ENCODE measurements around the gene ILDR1.
"Not testable (repeated sequence)": the region's sequence is repeated elsewhere in the genome, so short reads cannot be mapped to it uniquely, and the experiment has no call there.

The ILDR1 gene

GRCh38 chr3:121942116-121942786, 79.8 kb downstream of the ILDR1 start:
- DNase-seq (ENCODE audit: low spot score), result no peak

- no peak for DNase-seq (ENCODE audit: low spot score)
Observed at GRCh38 chr3:121941592-121941991, 80.5 kb downstream of the ILDR1 start.

GRCh38 chr3:121938141-121938855, 83.7 kb downstream of the ILDR1 start:
- DNase-seq (ENCODE audit: low spot score), result not testable (repeated sequence)
